ENCODE measurements around the gene TRIM17. TPM values are rescaled to one million over a fixed set of nuclear protein-coding genes. Genes with fewer than 3 reads are reported as not detected.

TRIM17 gene
- total RNA-seq, 2 experiments from 2014 or later: 2.8 to 3.8 TPM

DNA sequence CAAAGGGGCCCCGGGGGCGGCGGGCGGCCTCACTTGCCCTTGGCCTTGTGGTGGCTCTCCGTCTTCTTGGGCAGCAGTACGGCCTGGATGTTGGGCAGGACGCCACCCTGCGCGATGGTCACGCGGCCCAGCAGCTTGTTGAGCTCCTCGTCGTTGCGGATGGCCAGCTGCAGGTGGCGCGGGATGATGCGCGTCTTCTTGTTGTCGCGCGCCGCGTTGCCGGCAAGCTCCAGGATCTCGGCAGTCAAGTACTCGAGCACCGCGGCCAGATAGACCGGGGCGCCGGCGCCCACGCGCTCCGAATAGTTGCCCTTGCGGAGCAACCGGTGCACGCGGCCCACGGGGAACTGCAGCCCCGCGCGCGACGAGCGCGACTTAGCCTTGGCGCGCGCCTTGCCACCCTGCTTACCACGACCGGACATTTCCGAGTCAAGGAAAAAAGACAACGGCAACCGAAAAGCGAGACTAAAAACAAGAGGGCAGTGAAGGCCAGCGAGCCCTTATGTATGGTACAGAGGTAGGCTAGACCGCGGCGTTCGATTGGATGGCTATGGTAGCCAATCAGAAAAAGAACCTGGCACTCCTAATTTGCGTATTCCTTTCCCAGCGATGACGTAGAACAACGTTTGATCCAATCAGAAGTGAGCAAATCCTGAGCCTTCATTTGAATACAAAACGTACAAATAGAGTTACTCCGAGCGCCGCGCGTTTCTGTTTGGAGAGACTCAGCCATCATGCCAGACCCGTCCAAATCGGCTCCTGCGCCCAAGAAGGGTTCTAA, 40.9 kb upstream of the TRIM17 start:
- POLR2A ChIA-PET: interaction anchor here (0.6 to 7.4 kb wide), 30 partner anchors 8 to 376 kb away, joined by 3 to 90 read pairs (median 5); partner anchors contain the start of genes ARF1, C1orf35, GUK1 and IBA57
- no peaks in the 10 kb centered on the region for H3K9me3 Mint-ChIP-seq
- peaks cover 55% of the 10 kb centered on the region for H3K4me1 Mint-ChIP-seq

GRCh38 chr1:228457017-228457395, 40.3 kb upstream of the TRIM17 start:
- Mint-ChIP-seq H3K4me3 (peak overlapping the region; percentile 96), H3K27ac (peak overlapping the region; percentile 99), H3K9me3 (no peaks in the 10 kb centered on the region), H3K4me1 (peaks cover 51% of the 10 kb centered on the region), H3K27me3 (no peaks in the 10 kb centered on the region), H3K36me3 (ENCODE audit: low read depth) (peaks cover 33% of the 10 kb centered on the region)
- POLR2A ChIA-PET: interaction anchor here (0.6 to 7.4 kb wide), 25 partner anchors 8 to 375 kb away, joined by 3 to 90 read pairs (median 5); partner anchors contain the start of genes ARF1, C1orf35, GUK1 and IBA57
- no peak for DNase-seq
- CTCF ChIA-PET: interaction anchor here (0.9 to 4.9 kb wide), 12 partner anchors 9 to 326 kb away, joined by 3 to 30 read pairs (median 8); partner anchors contain the start of genes GUK1, IBA57, RNF187 and TRIM11

More for the DNA sequence above, 40.9 kb upstream of the TRIM17 start:
- no peaks in the 10 kb centered on the region for H3K27me3 Mint-ChIP-seq
- peak; percentile 92 for DNase-seq
- peak overlapping the region; percentile 99 for H3K27ac Mint-ChIP-seq
- H3K4me3 Mint-ChIP-seq: peak overlapping the region; percentile 96
- peaks cover 35% of the 10 kb centered on the region for H3K36me3 Mint-ChIP-seq (ENCODE audit: low read depth)
- CTCF ChIA-PET: interaction anchor here (0.9 to 4.9 kb wide), 12 partner anchors 8 to 327 kb away, joined by 3 to 30 read pairs (median 8); partner anchors contain the start of genes GUK1, IBA57, RNF187 and TRIM11

DNA sequence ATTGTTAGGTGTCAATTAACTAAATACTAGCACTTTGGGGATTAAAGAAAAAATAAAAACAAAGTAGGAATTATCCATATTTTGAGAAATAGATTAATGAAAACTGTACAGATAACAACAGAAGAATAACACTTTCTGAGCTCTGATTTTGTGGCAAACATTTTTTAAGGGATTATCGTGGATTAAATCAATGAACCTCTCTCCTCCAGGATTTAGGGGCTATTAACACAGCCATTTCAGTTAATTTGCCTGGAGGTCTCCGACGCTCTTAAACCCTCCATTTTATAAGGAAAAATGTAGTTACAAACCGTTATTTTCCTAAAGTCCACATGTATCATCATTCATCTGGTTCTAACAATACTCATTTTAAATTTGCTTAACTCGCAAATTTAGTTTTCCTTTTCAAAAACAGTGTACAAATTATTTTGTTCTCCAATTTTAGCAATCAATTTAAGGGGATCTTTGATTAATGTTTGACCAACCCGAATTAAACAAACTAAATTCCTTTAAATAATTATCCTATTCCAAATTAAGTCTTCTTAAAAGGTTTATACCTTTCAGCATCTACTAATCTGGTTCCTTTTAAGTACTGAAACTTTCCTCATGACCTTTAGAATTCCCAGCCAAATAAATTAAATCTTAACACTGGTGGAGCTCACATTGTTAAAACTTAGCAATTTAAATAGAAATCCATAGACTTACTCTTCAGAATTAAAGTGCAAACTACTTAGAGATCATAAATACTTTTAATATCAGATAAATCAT, 39.8 kb upstream of the TRIM17 start:
- no peaks in the 10 kb centered on the region for H3K27me3 Mint-ChIP-seq
- no peak for DNase-seq
- ChIA-PET CTCF (interaction anchor here (0.9 to 4.9 kb wide), 11 partner anchors 9 to 325 kb away, joined by 3 to 30 read pairs (median 6); partner anchors contain the start of gene TRIM11), POLR2A (interaction anchor here (0.9 to 7.4 kb wide), 13 partner anchors 9 to 374 kb away, joined by 3 to 90 read pairs (median 14); partner anchors contain the start of genes ARF1, IBA57, RNF187 and TRIM11)
- peaks cover 49% of the 10 kb centered on the region for H3K4me1 Mint-ChIP-seq
- no peaks in the 10 kb centered on the region for H3K9me3 Mint-ChIP-seq
- H3K4me3 Mint-ChIP-seq: peak overlapping the region; percentile 96
- H3K36me3 Mint-ChIP-seq (ENCODE audit: low read depth): peaks cover 31% of the 10 kb centered on the region
- peak overlapping the region; percentile 99 for H3K27ac Mint-ChIP-seq

GRCh38 chr1:228455715-228456114, 39.1 kb upstream of the TRIM17 start:
- DNase-seq: no peak
- Mint-ChIP-seq H3K36me3 (ENCODE audit: low read depth) (peaks cover 24% of the 10 kb centered on the region), H3K27me3 (no peaks in the 10 kb centered on the region), H3K4me1 (peaks cover 42% of the 10 kb centered on the region), H3K4me3 (peak overlapping the region; percentile 65), H3K9me3 (no peaks in the 10 kb centered on the region), H3K27ac (peak overlapping the region; percentile 19)
- ChIA-PET POLR2A (interaction anchor here (1.3 to 7.4 kb wide), 8 partner anchors 9 to 374 kb away, joined by 3 to 90 read pairs (median 47); partner anchors contain the start of genes ARF1, RNF187 and TRIM11), CTCF (interaction anchor here (0.9 to 4.9 kb wide), 8 partner anchors 10 to 242 kb away, joined by 3 to 30 read pairs (median 6); no protein-coding TSS in a partner anchor)

DNA sequence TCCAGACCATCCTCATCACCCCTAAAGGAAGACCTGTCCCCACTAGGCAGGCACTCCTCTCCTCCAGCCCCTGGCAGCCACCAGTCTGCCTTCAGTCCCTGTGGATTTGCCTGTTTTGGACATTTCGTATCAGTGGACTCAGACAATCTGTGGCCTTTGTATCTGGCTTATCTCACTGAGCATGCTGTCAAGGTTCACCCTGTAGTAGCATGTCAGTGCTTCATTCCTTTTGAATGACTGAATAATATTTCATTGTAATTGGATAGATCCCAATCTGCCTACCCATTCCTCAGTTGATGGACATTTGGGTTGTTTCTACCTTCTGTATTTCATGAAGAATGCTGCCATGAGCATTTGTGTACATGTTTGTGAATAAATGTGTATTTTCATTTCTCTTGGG, 37.6 kb upstream of the TRIM17 start:
- Mint-ChIP-seq H3K4me3 (peak overlapping the region; percentile 4), H3K9me3 (no peaks in the 10 kb centered on the region), H3K36me3 (ENCODE audit: low read depth) (peaks cover 20% of the 10 kb centered on the region), H3K27ac (peak overlapping the region; percentile 31), H3K4me1 (peaks cover 34% of the 10 kb centered on the region), H3K27me3 (no peaks in the 10 kb centered on the region)
- DNase-seq: no peak
- POLR2A ChIA-PET: interaction anchor here (3.9 to 7.3 kb wide), 2 partner anchors 11 to 49 kb away, joined by 56 to 90 read pairs; partner anchors contain the start of gene TRIM11
- CTCF ChIA-PET: interaction anchor here (1.8 to 4.9 kb wide), 2 partner anchors 11 to 17 kb away, joined by 5 to 30 read pairs; no protein-coding TSS in a partner anchor

GRCh38 chr1:228453614-228454013, 37.0 kb upstream of the TRIM17 start:
- CTCF ChIA-PET: interaction anchor here (1.6 kb wide), 1 partner anchor 10 kb away, joined by 5 read pairs; no protein-coding TSS in a partner anchor
- POLR2A ChIA-PET: no interaction called here
- Mint-ChIP-seq H3K36me3 (ENCODE audit: low read depth) (peaks cover 19% of the 10 kb centered on the region), H3K4me1 (peaks cover 33% of the 10 kb centered on the region), H3K27ac (no peak overlapping the region), H3K9me3 (no peaks in the 10 kb centered on the region), H3K4me3 (no peak overlapping the region), H3K27me3 (no peaks in the 10 kb centered on the region)
- no peak for DNase-seq

DNA sequence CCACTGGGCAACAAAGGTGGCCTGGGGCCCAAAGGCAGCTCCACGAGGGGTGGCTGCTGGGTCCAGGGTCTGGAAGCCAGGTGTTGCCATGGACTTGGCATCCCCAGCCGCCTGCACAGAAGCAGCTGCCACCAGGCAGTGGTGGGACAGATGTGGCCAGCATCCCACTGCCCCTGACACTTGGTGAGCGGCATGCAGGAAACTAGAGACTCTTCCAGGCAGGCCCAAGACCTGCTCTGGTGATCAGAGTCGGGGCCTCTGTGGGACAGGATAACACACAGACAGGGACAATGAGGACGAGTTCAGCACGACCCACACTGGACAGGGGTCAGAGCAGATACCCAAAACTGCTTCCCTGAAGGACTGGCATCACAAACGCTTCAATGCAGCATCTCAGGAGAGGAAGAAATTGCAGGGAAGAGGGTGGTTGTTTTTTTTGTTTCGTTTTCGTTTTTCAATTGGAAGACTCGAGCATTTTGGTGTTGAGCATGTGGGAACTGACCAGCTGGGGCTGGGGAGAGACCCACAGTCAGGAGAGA, 36.4 kb upstream of the TRIM17 start:
- Mint-ChIP-seq H3K9me3 (no peaks in the 10 kb centered on the region), H3K4me3 (peak overlapping the region; percentile 47), H3K27ac (peak overlapping the region; percentile 22), H3K27me3 (peaks cover 4% of the 10 kb centered on the region), H3K36me3 (ENCODE audit: low read depth) (peaks cover 15% of the 10 kb centered on the region), H3K4me1 (peaks cover 33% of the 10 kb centered on the region)
- POLR2A ChIA-PET: interaction anchor here (1.4 kb wide), 1 partner anchor 48 kb away, joined by 6 read pairs; no protein-coding TSS in a partner anchor
- DNase-seq: no peak
- CTCF ChIA-PET: interaction anchor here (1.6 kb wide), 1 partner anchor 11 kb away, joined by 5 read pairs; no protein-coding TSS in a partner anchor

DNA sequence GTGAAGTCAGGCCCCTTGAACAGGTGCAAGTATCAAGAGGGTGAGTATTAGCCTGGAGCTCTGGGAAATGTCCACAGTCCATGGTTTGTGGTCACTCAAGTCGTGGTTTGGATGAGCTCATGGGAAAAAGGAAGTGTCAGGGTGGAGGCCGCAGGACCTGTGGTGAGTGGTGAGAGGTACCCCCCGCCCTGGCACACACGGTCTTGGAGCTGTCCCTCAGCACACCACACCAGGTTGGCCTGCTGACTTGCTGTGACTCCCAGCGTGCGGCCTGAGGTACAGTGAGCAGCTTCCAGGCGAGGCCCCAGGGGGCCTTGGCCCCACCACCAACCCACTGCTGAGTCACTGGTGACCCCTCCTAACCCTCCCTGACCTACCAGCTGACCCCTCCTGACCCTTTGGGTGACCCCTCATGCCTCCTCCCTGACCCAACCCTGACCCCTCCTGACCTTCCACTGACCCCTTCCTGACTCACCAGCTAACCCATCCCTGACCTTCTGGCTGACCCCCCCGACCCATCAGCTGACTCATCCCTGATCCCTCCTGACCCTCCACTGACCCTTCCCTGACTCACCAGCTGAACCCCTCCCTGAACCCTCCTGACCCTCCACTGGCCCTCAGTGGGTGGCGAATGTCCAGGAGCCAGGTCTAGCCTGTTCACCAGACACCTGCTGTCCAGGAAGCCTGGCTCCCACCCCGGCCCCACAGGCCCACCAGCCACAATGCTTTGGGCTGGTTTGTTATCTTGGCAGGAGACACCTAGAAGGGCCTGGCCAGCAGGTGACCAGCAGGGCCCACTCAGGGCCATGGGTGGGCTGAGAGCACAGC, 35.7 kb upstream of the TRIM17 start:
- H3K27me3 Mint-ChIP-seq: peaks cover 11% of the 10 kb centered on the region
- peaks cover 13% of the 10 kb centered on the region for H3K36me3 Mint-ChIP-seq (ENCODE audit: low read depth)
- H3K27ac Mint-ChIP-seq: no peak overlapping the region
- DNase-seq: no peak
- no peaks in the 10 kb centered on the region for H3K9me3 Mint-ChIP-seq
- CTCF ChIA-PET: interaction anchor here (1.6 kb wide), 1 partner anchor 11 kb away, joined by 5 read pairs; no protein-coding TSS in a partner anchor
- POLR2A ChIA-PET: interaction anchor here (1.4 kb wide), 1 partner anchor 47 kb away, joined by 6 read pairs; no protein-coding TSS in a partner anchor
- no peak overlapping the region for H3K4me3 Mint-ChIP-seq
- H3K4me1 Mint-ChIP-seq: peaks cover 33% of the 10 kb centered on the region

- H3K4me3 Mint-ChIP-seq: no peak overlapping the region
- H3K9me3 Mint-ChIP-seq: no peaks in the 10 kb centered on the region
- peaks cover 25% of the 10 kb centered on the region for H3K27me3 Mint-ChIP-seq
- peaks cover 8% of the 10 kb centered on the region for H3K36me3 Mint-ChIP-seq (ENCODE audit: low read depth)
- ChIA-PET CTCF (no interaction called here), POLR2A (interaction anchor here (0.7 to 2.8 kb wide), 3 partner anchors 8 to 15 kb away, joined by 3 to 12 read pairs (median 11); a partner anchor contains a TSS)
- H3K27ac Mint-ChIP-seq: no peak overlapping the region
- no peak for DNase-seq
- H3K4me1 Mint-ChIP-seq: peaks cover 38% of the 10 kb centered on the region
Observed at GRCh38 chr1:228450200-228450599, 33.5 kb upstream of the TRIM17 start.

DNA sequence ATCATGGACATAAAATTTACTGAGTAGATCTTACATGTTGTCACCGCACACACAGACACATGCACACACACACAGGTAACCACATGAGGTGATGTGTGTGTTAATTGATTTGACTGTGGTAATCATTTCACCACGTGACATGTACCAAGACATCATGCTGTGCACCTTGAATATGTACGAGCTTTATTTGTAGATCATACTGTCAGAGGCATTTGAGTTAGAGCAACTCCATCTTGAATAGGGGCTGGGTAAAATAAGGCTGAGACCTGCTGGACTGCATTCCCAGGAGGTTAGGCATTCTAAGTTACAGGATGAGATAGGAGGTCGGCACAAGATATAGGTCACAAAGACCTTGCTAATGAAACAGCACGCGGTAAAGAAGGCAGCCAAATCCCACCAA, 31.7 kb upstream of the TRIM17 start:
- Mint-ChIP-seq H3K9me3 (no peaks in the 10 kb centered on the region), H3K27me3 (peaks cover 39% of the 10 kb centered on the region), H3K4me1 (peaks cover 29% of the 10 kb centered on the region), H3K27ac (no peak overlapping the region), H3K36me3 (ENCODE audit: low read depth) (no peaks in the 10 kb centered on the region), H3K4me3 (no peak overlapping the region)
- ChIA-PET CTCF (no interaction called here), POLR2A (interaction anchor here (2.6 to 2.8 kb wide), 2 partner anchors 9 to 10 kb away, joined by 8 to 12 read pairs; a partner anchor contains a TSS)
- DNase-seq: no peak

DNA sequence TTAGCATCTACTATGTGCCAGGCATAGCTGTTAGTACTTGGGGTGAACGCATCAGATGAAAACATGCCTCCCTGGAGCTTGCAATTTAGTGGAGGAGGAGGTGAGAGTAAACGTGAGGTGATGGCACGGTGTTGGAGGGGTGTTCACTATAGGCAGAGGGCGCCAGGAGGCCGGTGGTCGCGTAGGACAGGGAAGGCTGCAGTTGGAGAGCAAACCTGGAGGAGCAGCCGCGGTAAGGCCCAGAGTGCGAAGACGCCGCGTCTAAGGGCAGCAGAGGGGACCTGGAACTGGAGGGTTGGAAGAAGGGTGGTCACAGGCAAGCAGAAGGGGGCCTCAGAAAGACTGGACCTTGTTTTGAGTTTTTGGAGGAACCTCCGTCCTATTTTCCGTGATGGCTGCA, 30.2 kb upstream of the TRIM17 start:
- peaks cover 52% of the 10 kb centered on the region for H3K27me3 Mint-ChIP-seq
- H3K4me1 Mint-ChIP-seq: peaks cover 20% of the 10 kb centered on the region
- no peak overlapping the region for H3K27ac Mint-ChIP-seq
- CTCF ChIA-PET: interaction anchor here (2.1 kb wide), 1 partner anchor 11 kb away, joined by 8 read pairs; a partner anchor contains a TSS
- H3K4me3 Mint-ChIP-seq: peak overlapping the region; percentile 18
- H3K36me3 Mint-ChIP-seq (ENCODE audit: low read depth): no peaks in the 10 kb centered on the region
- POLR2A ChIA-PET: interaction anchor here (0.6 to 2.9 kb wide), 3 partner anchors 9 to 16 kb away, joined by 3 to 17 read pairs (median 4); a partner anchor contains a TSS
- no peaks in the 10 kb centered on the region for H3K9me3 Mint-ChIP-seq
- no peak for DNase-seq

Measured in activated CD4-positive, alpha-beta memory T cell treated with anti-CD3 and anti-CD28 coated beads, Interleukin-2, amount 10 ng/mL, durations not matched to agents 7 days and 5 days (primary cell).